Fibroblast of skin of right quadriceps (primary cell): ENCODE measurements around the gene LGR6.
"Not testable (repeated sequence)": the region's sequence is repeated elsewhere in the genome, so short reads cannot be mapped to it uniquely, and the experiment has no call there.

Experiments
- DNase-seq: peaks from one replicate; pipeline ENCODE4 v3.0.0-alpha.2; 2013

Gene LGR6

DNA sequence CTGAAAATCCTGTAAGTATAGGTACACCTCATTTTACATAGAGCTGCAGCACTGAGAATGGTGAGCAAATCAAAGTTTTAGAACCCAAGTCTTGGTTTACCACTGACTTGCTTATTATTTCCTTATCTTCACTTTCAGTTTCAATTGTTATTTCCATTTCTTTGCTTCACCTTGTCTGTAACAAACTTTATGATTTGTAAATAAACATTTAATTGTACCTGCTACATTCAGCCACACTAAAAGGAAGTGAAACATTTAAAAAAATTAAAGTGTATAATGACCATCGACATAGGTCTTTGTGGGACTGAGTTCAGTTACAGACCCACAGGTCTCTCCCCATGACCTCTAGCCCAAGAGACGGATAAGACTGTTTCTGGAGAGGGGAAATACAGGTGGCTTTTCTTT, 34.4 kb downstream of the LGR6 start:
- no peak for DNase-seq

DNA sequence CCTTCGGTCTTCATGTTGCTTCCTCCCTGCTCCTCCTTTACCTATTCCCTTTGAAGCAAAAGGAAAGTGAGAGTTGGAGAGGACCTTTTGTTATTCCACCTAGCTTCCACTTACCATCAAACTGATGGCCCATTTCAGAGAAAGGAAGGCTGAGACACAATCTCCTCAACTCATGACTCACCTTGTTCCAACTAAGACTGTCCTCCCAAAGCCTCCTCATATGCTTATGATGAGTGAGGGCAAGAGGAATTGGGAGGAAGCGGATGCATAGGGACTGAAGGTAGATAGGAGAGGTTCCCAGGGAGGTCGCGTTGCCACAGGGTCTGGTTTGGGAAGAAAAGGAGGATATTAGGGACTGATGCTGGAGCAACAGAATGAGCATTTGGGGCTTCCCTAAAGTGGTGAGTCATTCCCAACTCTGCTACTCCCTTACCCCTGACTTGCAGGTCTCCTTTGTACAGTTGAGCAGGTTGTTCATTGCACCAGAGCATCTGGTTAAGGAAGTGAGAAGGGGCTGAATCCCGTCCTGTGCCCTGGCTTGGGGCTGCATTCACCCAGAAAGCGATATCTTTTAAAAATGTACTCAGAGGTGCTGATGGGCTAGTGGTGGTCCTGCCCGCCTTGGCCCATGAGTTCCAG, 35.0 kb downstream of the LGR6 start:
- DNase-seq = no peak

DNA sequence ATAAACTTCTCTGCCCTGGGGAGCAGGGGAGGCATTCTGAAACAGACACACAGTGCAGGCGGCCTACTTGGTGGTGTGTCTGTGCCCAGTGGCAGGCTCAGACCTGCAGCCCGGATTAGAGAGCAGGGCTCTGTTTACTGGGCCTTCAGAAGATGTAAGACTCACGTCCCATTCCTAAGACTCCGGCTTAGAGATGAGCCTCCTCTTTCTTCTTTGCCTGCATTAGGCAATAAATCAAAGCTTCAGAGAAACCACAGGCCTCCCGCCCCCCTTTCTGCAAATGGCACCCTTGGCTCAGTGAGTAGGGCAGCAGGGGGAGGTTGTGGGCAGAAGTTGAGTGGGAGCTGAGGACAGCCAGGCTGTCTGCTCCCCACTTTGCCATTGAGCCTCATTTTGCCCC, 35.8 kb downstream of the LGR6 start:
- DNase-seq = peak; percentile 9

- DNase-seq = no peak
Measured at GRCh38 chr1:202230061-202230938, 36.7 kb downstream of the LGR6 start.

GRCh38 chr1:202230939-202231645, 37.5 kb downstream of the LGR6 start:
- no peak for DNase-seq

DNA sequence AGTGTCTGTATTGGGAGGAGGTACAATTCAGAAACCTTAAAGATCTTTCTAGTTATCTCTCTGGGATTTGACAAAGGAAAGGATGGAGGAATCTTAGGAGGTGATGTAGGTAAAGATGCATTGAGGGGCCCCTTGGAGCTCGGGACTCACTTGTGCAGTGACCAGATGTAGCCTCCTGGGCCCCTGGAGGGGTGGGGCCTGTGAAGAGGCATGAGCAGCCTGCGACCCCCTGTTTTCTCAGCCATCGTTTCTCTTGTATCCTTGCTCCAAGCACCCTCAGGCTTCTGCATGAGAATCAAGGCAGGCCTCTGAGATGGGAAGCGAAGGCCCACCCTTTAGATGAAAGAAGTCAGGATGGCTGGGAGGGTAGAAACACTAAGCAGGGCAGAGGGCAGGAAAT, 39.6 kb downstream of the LGR6 start:
- no peak for DNase-seq

DNA sequence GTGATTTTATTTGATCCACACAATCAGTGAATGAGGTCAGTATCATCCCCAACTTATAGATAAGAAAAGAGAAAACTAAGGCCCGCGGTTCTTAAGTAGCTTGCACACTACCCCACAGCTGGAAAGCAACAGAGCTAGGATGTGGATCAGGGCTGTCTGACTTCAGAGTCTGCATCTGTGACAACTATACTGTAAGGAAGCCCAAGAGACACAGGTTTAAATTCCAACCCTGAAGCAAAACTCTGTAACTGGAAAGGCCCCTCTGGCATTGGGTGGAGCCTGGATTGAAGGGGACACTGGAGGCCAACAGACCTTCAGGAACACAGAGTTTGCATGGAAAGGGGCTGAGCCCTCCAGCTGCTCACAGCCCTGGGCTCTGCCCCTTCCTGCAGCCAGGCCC, 40.2 kb downstream of the LGR6 start:
- DNase-seq = no peak

DNA sequence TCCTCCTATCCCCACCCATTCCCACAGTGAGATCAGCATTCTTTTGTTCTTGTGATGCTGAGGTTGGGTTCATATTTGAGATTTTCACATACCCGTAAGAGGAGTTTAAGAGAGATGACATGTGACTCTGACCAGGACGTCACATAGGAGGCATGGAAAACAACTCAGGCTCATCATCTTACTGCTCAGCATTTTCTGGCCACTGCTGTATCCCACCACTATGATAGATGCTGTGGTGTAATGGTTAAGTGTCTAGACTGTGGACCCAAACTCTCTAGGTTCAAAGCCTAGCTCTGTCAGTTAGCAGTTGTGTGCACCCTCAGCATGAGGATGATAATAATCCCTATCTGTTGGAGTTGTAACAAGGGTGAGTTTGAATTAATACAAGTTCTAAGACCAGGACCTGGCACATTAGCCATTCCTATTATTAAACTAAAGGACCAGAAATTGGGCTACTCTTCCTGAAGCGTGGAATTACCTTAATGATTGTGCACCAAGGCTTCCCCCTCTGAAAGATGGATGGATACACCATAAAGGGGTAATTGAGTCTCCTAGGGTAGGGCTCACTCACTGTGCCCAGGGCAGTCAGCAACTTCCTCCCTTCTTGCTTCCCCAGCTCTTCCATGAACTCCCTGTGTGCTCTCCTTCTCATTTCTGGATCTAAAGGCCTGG, 40.9 kb downstream of the LGR6 start:
- peak; percentile 44 for DNase-seq

- DNase-seq = no peak
Measured at GRCh38 chr1:202235003-202235660, 41.5 kb downstream of the LGR6 start.

DNA sequence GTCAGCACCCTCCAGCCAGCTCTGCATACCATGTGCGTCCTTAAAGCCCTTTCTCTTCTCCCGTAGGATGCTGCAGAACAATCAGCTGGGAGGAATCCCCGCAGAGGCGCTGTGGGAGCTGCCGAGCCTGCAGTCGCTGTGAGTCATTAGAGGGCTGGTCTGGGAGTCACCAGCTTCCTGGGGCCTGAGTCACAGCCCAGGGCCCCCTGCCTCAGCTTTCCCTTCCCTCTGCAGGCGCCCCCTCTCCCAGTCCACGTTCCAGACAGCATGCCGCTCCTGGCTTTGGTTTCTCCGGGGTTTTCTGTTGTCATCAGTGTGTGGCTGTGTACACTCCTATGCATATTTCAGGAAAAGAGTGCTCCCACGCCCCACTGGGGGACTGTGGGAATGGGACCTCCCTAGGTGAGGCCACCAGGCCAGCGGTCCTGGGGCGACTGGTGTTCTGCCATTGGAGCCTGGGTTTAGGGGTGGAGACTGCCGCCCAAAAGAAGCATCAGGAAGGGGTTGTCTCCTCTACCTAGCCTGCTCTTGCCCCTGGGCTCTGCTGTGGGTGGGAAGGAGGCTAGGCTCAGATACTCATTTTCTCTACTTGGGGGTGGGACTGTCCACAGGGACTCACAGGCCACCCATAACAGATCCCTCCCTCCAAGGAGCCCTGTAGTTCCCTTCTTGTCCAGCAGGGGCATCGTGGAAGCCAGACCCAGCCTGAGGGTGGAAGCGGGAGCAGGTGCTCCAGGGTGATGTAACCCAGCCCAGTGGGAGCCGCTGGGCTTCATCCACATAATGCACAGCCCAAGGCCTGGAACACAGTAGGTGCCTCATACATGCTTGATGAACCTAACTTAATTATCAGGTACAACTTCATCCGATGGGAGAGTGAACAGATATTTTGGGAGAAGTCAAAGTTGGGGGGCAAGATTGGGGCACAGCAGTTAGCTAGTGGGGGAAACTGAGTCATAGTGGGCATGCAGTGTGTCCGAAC, 42.5 kb downstream of the LGR6 start:
- DNase-seq = peak; percentile 97

- DNase-seq = no peak
Measured at GRCh38 chr1:202237052-202237451, 43.5 kb downstream of the LGR6 start.

- DNase-seq = no peak
Measured at GRCh38 chr1:202238914-202239313, 45.3 kb downstream of the LGR6 start.

- DNase-seq = not testable (repeated sequence)
Measured at GRCh38 chr1:202240226-202240625, 46.6 kb downstream of the LGR6 start.

DNA sequence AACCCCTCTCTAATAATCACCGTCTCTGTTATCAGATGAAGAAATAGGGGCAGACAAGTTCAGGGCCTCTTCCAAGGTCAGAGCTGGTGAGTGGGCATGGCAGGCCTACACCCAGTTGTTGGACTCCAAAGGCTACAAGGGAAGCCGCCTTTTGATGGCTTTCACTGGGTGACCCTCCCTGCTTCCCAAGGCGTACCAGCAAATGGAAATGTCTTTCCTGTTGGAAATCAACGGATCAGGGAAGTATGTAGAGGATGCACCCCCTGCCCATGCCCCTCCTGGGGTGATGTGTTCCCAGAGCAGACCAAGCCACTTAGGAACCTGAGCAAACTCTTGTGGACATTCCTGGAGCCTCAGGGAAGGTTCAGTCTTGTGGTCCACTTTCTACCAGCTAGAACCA, 47.4 kb downstream of the LGR6 start:
- DNase-seq = no peak

DNA sequence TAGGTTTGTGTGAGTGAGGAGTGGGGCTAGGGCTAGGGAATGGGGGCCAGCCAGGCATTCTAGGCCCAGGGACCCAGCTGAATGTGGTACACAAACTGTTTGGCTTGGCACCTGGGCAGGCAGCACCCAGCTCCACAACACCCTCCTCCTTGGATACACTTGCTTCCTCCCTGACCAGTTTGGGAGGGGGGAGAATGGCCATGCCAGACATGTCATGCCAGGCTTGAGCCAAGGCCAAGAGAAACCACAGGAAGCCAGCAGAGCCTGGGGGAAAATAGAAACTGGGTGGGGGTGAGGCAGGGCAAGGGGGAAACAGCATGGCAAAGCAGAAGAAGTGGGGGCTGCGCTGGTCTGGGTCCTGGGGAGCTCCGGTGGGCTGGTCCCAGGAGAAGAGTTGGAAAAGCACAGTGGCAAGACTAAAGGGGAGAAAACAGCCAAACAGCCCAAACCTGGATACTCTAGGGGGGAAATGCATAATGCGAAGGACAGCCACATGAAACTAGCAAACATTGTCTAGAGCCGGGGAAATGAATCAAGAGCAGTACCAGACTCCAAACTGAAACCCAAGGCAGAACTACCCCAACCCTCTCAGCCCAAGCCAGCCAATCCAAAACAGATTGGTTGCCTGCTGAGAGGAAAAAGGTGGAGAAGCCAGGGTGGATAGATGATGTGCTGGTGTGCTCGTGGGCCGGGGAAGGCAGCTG, 47.9 kb downstream of the LGR6 start:
- no peak for DNase-seq

- DNase-seq = no peak
Measured at GRCh38 chr1:202242080-202242419, 48.5 kb downstream of the LGR6 start.

DNA sequence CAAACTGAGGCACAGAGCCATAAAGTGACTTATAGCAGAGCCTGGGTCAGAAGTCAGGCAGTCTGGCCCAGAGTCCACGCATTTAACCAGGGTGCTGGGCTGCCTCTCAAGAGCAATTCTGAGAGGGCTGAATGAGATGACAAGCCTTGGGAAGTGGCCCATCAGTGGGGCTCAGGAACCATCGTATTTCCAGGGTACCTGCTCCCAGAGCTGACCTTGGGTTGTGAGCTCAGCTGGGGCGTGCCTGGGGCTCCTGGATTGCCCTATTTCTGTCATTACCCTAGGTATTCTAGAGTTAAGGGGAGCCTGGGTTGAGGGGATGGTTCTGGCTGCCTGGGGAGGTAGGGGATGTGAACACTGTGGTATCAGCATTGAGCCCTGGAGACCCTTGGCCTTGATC, 49.4 kb downstream of the LGR6 start:
- no peak for DNase-seq

DNA sequence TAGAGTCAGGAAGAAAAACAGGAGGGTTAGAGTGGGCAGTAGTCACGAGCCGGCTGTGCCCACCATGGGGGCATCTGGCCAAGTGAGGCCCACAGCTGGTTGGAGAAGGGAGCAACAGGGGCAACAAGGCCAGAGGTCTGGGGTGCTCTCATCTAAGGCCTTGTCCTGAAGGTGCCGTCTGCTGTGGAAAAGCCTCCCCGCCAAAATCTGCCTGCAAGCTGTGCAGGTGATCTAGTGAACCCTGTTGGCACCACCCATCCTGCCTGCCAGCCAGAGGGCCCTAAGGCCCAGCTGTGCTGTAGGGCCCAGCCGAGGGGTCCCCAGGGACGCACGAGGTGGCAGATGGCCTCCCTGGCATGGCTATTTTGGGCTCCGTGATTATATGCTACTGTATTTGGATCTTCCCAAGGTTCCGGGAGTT, 51.3 kb downstream of the LGR6 start:
- DNase-seq = no peak

GRCh38 chr1:202245391-202245790, 51.8 kb downstream of the LGR6 start:
- DNase-seq = no peak

GRCh38 chr1:202247104-202247503, 53.5 kb downstream of the LGR6 start:
- no peak for DNase-seq
